Fibroblast of lung (primary cell): Measurements from ENCODE around the gene SLC22A23.

Experiments used
- EZH2 ChIP-seq: IDR thresholded peaks from 2 replicates; pipeline ENCODE4 v1.5.1; 2012; ENCODE audit warnings: low read length, control low read depth, mild to moderate bottlenecking; ENCODE audit errors: missing control alignments
- TF ChIP-seq, protein P1 (sequence below), 2 donors: IDR thresholded peaks in 1 of 2; conservative IDR thresholded peaks in 1 of 2; 1 replicate in 1 of 2; 2 replicates in 1 of 2; pipeline ENCODE4 v1.5.1; 2011 to 2012; ENCODE audit warnings: low read length in 2 of 2, control low read depth in 1 of 2, inconsistent platforms in 1 of 2, low read depth in 1 of 2, mild to moderate bottlenecking in 1 of 2

DNA sequence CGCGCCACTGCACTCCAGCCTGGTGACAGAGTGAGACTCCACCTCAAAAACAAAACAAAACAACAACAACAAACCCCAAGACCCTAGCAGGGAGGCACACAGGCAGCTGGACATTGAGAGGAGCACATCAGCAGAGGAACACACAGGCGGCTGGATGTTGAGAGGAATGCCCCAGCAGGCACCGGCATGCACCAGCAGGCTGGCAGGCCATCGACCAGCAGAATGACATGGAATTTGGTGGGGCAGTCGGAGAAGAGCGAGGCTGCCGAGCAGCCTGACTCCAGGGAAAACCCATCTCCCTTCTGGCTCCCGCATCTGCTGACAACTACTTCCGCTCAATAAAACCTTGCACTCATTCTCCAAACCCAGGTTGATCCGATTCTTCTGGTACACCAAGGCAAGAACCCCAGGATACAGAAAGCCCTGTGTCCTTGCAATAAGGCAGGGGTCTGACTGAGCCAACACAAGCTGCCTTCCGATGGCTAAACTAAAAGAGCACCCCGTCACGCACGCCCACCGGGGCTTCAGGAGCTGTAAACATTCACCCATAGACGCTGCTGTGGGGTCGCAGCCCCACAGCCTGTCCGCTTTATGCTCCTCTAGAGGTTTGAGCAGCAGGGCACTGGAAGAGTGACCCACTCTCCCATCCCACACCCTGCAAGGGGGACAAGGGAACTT lies 60.2 kb downstream of the SLC22A23 start:
- TF ChIP-seq EZH2: no peak
- TF ChIP-seq, protein P1, sequence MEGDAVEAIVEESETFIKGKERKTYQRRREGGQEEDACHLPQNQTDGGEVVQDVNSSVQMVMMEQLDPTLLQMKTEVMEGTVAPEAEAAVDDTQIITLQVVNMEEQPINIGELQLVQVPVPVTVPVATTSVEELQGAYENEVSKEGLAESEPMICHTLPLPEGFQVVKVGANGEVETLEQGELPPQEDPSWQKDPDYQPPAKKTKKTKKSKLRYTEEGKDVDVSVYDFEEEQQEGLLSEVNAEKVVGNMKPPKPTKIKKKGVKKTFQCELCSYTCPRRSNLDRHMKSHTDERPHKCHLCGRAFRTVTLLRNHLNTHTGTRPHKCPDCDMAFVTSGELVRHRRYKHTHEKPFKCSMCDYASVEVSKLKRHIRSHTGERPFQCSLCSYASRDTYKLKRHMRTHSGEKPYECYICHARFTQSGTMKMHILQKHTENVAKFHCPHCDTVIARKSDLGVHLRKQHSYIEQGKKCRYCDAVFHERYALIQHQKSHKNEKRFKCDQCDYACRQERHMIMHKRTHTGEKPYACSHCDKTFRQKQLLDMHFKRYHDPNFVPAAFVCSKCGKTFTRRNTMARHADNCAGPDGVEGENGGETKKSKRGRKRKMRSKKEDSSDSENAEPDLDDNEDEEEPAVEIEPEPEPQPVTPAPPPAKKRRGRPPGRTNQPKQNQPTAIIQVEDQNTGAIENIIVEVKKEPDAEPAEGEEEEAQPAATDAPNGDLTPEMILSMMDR (conservative IDR thresholded peaks at IDR 0.05 in 1 of 2, IDR thresholded peaks at IDR 0.05 in 1 of 2; ENCODE audit: low read depth in 1 of 2, low read length in 2 of 2): no peak
